ENCODE measurements around the gene HEXA.
"Not testable (repeated sequence)": the region's sequence is repeated elsewhere in the genome, so short reads cannot be mapped to it uniquely, and the experiment has no call there.

Gene HEXA

GRCh38 chr15:72375846-72376581, at the start of gene HEXA:
HEXA (minus strand) TSS chr15:72376014; CDS start chr15:72375972, 42 bp downstream.
- DNase-seq, result peak; percentile 85

- no peak for DNase-seq
These were observed 47.4 kb upstream of the HEXA start for GRCh38 chr15:72423256-72423655.

GRCh38 chr15:72421484-72421883, 45.7 kb upstream of the HEXA start:
- no peak for DNase-seq

GRCh38 chr15:72420576-72420975, 44.8 kb upstream of the HEXA start:
- no peak for DNase-seq

GRCh38 chr15:72419768-72420167, 44.0 kb upstream of the HEXA start:
- DNase-seq, result not testable (repeated sequence)

- no peak for DNase-seq
These were observed 39.5 kb upstream of the HEXA start for GRCh38 chr15:72415304-72415703.

- not testable (repeated sequence) for DNase-seq
These were observed 37.5 kb upstream of the HEXA start for GRCh38 chr15:72413337-72413736.

GRCh38 chr15:72411544-72411943, 35.7 kb upstream of the HEXA start:
- no peak for DNase-seq

- no peak for DNase-seq
These were observed 35.3 kb upstream of the HEXA start for GRCh38 chr15:72411111-72411510.

- DNase-seq, result no peak
These were observed 31.1 kb upstream of the HEXA start for GRCh38 chr15:72406936-72407335.

GRCh38 chr15:72404841-72405240, 29.0 kb upstream of the HEXA start:
- DNase-seq, result no peak

GRCh38 chr15:72404356-72404755, 28.5 kb upstream of the HEXA start:
- no peak for DNase-seq

- no peak for DNase-seq
These were observed 26.9 kb upstream of the HEXA start for GRCh38 chr15:72402726-72403125.

- DNase-seq, result no peak
These were observed 22.8 kb upstream of the HEXA start for GRCh38 chr15:72398648-72399047.

- no peak for DNase-seq
These were observed 22.2 kb upstream of the HEXA start, which contains the start of gene TMEM202 for GRCh38 chr15:72397796-72398588. TMEM202 (plus strand) TSS chr15:72398305; CDS start chr15:72398327, 22 bp downstream.

GRCh38 chr15:72396331-72396730, 20.5 kb upstream of the HEXA start:
- DNase-seq, result not testable (repeated sequence)

- DNase-seq, result no peak
These were observed 13.4 kb upstream of the HEXA start for GRCh38 chr15:72389231-72389630.

- no peak for DNase-seq
These were observed 11.9 kb upstream of the HEXA start for GRCh38 chr15:72387741-72388140.

GRCh38 chr15:72382146-72382545, 6.3 kb upstream of the HEXA start:
- DNase-seq, result no peak

GRCh38 chr15:72380743-72381142, 4.9 kb upstream of the HEXA start:
- DNase-seq, result no peak

- DNase-seq, result no peak
These were observed 4.1 kb upstream of the HEXA start for GRCh38 chr15:72379856-72380430.

GRCh38 chr15:72379106-72379505, 3.3 kb upstream of the HEXA start:
- not testable (repeated sequence) for DNase-seq

- no peak for DNase-seq
These were observed 1.5 kb upstream of the HEXA start for GRCh38 chr15:72377331-72377730.

GRCh38 chr15:72375501-72375845, 341 bp downstream of the HEXA start:
- peak; percentile 38 for DNase-seq
